LoVo (cell line): Measurements from ENCODE around the gene ABCF2.

ENCODE experiments used
- DNase-seq: peaks from one replicate; pipeline ENCODE4 v3.0.0-alpha.2; 2016; ENCODE audit warnings: low spot score

The ABCF2 gene

GRCh38 chr7:151195616-151196450, 31.2 kb downstream of the ABCF2 start:
- DNase-seq, result no peak

DNA sequence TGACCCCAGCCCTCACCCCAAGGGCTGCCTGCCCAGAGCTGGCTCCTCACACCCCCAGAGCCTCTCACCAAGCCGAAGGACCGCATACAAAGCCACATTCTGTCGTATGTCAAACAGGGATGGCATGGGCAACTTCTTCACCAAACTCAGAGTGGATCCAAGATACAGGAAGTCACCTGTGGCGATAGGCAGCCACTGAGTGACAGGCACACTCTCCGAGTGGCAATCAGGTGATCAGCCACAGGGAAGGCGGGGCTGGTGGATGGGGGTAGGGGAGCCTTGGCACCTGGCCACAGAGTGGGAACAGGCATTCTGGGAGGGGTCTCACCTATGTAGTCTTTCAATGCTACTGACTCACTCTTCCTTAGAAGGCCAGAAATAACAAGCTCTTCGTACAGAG, 32.8 kb downstream of the ABCF2 start:
- no peak for DNase-seq

DNA sequence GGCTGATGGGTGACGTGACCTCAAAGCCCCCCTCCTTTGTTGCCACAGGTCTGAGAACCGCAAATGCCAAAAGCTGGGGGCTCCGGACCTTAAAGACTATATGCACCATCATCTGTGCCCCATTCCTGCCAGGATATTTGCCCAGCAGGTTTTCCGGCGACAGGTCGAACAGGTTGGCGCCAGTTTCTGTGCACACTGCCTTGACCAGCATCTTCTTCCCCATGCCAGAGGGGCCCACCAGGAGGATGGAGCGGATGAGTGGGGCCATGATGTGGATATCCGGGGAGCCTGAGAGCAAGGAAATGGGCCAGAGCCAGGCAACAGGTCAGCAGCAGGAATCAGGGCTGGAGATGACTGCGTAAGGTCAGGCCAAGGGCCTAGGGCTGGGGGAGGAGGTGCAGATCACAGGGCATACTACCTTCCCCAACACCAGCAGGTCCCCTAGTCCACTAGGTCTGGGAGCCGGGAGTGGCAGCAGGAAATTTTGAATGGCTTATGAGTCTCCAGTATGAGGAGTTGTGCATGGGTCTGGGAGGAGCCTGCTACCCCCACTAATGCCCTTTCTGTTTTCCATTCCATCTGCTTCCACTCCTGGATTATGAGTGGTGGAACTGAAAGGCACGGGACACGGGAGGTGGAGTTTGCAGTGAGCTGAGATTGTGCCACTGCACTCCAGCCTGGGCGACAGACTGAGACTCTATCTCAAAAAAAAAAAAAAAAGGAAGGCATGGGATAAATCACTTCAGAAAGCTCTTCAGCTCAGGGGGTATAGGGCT, 33.6 kb downstream of the ABCF2 start:
- no peak for DNase-seq

DNA sequence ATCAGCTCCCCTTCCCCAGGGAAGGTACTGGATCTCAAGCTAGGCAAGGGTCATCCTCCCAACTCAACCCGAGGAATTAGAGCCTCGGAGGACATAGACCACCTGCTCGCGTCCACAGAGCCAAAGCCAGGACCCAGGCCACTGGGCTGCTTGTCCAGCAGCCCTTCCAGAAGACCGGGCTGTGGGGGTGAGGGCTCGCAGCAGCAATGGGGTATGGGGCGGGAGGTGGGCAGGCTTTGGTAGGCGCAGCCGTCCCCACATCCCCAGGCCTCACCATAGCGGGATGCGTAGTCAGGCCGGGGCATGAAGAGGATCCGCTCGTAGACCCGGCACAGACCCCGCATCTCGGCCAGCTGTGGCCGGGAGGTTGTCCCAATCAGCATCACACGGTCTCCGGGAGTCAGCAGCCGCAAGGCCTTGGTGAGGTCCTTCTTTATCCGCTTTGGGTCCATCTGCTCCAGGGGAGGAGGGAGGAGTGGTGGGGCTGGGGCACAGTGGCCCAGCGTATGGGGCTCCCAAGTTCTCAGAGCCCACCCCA, 34.9 kb downstream of the ABCF2 start:
- no peak for DNase-seq

GRCh38 chr7:151191544-151191943, 35.5 kb downstream of the ABCF2 start:
- no peak for DNase-seq

DNA sequence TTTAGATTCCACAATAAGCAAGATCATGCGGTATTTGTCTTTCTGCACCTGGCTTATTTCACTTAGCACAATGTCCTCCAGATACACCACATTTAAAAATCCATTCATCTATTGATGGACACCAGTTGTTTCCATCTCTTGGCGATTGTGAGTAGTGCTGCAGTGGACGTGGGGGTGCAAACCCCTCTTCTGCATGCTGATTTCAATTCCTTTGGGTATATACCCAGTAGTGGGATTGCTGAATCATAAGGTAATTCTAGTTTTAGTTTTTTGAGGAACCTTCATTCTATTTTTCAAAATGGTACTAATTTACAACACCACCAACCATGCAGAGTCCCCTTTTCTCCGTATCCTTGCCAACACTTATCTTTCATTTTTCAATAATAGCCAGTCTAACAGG, 38.0 kb downstream of the ABCF2 start:
- no peak for DNase-seq

DNA sequence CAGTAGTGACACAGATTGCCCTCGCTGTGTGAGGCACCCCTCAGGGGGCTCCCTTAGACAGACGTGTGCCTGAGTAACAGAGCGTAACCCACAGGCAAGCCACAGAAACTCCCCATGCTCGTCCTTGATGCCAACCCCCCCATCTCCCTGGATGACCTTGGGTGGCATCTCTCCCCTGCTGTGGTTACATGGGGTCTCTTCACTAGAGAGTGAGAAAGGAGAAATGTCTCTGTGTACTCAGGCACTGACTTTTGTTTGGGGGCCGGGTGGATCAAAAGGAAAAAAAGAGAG, 38.8 kb downstream of the ABCF2 start:
- DNase-seq, result no peak

GRCh38 chr7:151187409-151188251, 39.4 kb downstream of the ABCF2 start:
- DNase-seq, result no peak

GRCh38 chr7:151186640-151187408, 40.2 kb downstream of the ABCF2 start, which contains the start of gene ASB10:
Gene ASB10 (minus strand): TSS chr7:151187250. CDS start chr7:151187130, 120 bp downstream.
- DNase-seq, result no peak

GRCh38 chr7:151185762-151186639, 41.0 kb downstream of the ABCF2 start:
- no peak for DNase-seq

DNA sequence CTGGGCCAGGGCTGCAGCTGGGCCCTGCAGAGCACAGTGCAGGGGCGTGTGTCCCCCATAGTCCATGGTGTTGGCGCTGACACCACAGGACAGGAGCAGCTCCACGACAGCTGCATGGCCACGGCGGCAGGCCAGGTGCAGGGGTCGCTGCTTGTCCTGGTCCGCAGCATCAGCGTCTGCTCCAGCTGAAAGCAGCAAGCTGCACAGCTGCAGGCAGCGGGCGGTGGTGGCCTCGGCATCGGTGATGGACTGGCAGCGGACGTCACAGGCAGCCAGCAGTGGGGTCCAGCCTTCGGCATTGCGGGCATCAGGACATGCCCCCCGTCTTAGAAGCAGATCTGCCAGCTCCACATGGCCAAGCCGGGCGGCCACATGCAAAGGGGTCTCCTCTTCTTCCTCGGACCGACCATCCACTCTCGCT, 46.0 kb downstream of the ABCF2 start:
- DNase-seq, result no peak

DNA sequence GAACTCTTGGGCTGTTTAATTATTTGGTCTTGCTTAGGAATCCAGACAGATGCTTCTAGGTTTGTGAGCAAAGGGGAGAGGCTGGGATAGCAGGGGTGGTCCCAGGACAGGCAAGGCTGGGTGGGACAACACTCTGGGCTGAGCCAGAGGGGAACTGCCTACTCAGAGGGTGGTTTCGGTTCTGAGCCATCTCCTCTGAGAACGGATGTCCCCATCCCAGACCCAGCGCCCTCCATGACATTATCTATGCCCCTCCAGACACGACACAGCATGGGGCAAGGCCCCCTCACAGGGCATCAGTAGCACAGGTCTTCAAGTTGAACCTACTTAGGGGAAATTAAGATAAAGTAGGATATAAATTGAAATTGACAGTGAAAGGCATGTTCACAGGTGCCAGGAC, 47.1 kb downstream of the ABCF2 start:
- no peak for DNase-seq

DNA sequence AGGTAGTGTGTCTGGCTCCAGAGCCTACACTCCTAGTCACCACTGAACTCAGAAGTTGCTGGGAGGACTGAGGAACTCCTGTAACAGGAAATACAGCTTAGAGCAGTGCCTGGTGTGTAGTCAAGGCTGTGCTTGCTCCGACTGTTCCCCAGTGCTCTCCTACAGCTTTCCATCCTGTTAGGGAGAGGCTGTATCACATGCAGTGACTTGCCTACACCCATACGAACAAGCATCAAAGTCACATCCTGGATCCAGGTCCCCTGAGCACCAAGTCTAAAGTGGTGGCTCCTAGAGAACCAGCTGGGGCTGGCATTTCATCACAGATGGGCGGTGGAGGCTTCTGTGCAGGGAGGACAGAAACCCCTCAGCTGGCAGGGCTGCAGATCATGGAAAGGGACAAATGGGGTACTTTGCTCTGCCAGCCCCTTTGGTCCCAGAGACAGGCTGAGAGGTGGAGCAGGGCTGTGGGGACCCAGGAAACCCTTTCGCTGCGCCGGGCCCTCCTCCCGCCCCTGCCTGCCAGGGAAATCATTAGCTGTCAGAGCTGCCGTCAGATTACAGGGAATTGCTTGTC, 47.6 kb downstream of the ABCF2 start:
- DNase-seq, result no peak

GRCh38 chr7:151178831-151179230, 48.2 kb downstream of the ABCF2 start:
- DNase-seq, result no peak

GRCh38 chr7:151178236-151178635, 48.8 kb downstream of the ABCF2 start:
- no peak for DNase-seq

DNA sequence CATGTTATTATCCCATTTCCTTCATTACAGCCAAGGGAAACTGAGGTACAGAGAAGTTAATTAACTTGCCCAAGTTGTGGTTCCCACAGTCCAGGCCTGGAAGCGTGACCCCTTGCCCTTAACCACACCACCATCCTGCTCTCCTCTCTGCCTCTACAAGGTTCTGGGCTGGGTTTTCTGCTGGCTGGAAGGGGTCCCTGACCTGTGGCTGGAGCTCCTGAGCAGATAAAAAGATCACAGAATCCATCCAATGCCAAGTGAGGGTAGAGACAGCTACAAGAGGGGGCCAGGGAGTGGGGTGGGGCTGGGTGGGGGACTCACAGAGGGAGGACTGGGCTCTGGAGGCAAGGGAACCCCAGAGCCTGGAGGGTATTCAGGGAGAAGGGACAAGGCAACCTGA, 49.7 kb downstream of the ABCF2 start:
- no peak for DNase-seq

GRCh38 chr7:151176401-151176800, 50.6 kb downstream of the ABCF2 start:
- no peak for DNase-seq

GRCh38 chr7:151175793-151176311, 51.2 kb downstream of the ABCF2 start:
- no peak for DNase-seq

DNA sequence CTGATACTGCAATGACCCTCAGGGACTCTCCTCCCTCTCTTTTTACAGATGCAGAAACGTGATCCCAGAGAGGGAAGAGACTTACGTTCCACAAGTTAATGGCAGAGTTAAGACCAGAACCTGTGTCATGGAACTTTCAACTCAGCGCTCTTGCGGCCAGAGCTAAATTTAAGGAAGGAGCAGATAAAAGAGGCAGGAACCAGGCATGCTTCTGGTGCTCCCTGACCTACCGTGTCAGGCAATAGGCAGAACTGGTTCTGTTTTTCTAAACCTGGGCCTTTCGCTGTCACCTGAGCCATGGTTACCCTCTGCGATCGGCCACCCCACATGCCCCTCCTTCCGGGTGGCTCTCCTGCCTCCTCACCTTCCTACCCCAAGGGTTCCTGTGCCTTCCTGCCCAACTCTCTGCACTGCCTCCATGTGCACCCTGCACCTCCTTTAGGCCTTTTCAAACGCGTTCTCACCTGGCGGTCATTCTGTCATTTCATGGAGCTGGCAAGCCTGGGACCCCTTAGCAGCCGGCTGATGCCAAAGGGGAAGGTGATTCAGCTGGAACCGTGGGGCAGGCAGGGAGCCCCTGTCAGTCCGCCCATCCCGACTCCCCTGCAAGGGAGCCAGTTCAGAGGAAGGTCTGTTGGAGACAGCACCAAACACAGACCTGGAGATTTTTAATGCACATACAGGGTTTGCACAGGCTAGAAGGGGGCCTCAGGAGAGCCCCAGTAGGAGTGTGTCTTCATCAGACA, 51.8 kb downstream of the ABCF2 start:
- DNase-seq, result no peak
